WTC11 (cell line): ENCODE measurements around the gene EMC9. TPM values are rescaled to one million over a fixed set of nuclear protein-coding genes. Genes with fewer than 3 reads are reported as not detected.

Experiments used
- ATAC-seq: fragments of 200-7000 bp; cut with Tn5 transposase; 2 replicates; pipeline ENCODE4 v1.10.0; 2021; ENCODE audit warnings: mild to moderate bottlenecking, moderate library complexity
- CTCF ChIA-PET: fragments of 300-600 bp; sonication (Branson Sonifier 250); formaldehyde crosslinking; loops from one replicate; lab custom pipeline; 2021; ENCODE audit warnings: antibody characterized with exemption; lab: Charles Lee
- POLR2A ChIA-PET: fragments of 350-600 bp; sonication (Branson Sonifier 250); formaldehyde crosslinking; loops from one replicate; lab custom pipeline; 2021; ENCODE audit warnings: antibody characterized with exemption; lab: Charles Lee
- DNase-seq: peaks from one replicate; pipeline ENCODE4 v3.0.0; 2021; ENCODE audit warnings: low spot score
- H3K27ac Mint-ChIP-seq: 2 replicates; pipeline ENCODE4 v1.8.0; 2021; ENCODE audit warnings: mixed read lengths
- H3K27me3 Mint-ChIP-seq: 2 replicates; pipeline ENCODE4 v1.8.0; 2021; ENCODE audit warnings: low read depth, mild to moderate bottlenecking, moderate library complexity, mixed read lengths
- H3K36me3 Mint-ChIP-seq: 2 replicates; pipeline ENCODE4 v1.8.0; 2021; ENCODE audit warnings: mixed read lengths
- H3K4me1 Mint-ChIP-seq: 2 replicates; pipeline ENCODE4 v1.8.0; 2022; ENCODE audit warnings: mixed read lengths
- H3K4me3 Mint-ChIP-seq: 2 replicates; pipeline ENCODE4 v1.8.0; 2021; ENCODE audit warnings: mild to moderate bottlenecking, moderate library complexity, mixed read lengths
- H3K9me3 Mint-ChIP-seq: 2 replicates; pipeline ENCODE4 v1.8.0; 2021; ENCODE audit warnings: mixed read lengths
- ATF1 ChIP-seq: sonication (generic); formaldehyde crosslinking; IDR thresholded peaks from 2 replicates; pipeline ENCODE4 v1.8.1; 2023; ENCODE audit warnings: mild to moderate bottlenecking, moderate library complexity, missing genetic modification reagents
- ATF3 ChIP-seq: sonication (generic); formaldehyde crosslinking; conservative IDR thresholded peaks from 2 replicates; pipeline ENCODE4 v1.8.1; 2022; ENCODE audit warnings: mild to moderate bottlenecking, missing genetic modification reagents
- CREB1 ChIP-seq: sonication (generic); formaldehyde crosslinking; IDR thresholded peaks from 2 replicates; pipeline ENCODE4 v1.8.0; 2023; ENCODE audit warnings: mild to moderate bottlenecking, missing genetic modification reagents
- CREM ChIP-seq: sonication (generic); formaldehyde crosslinking; IDR thresholded peaks from 2 replicates; pipeline ENCODE4 v1.8.1; 2022; ENCODE audit warnings: mild to moderate bottlenecking, missing genetic modification reagents, moderate library complexity
- E2F1 ChIP-seq: sonication (generic); formaldehyde crosslinking; IDR thresholded peaks from 2 replicates; pipeline ENCODE4 v1.8.0; 2022; ENCODE audit warnings: mild to moderate bottlenecking, missing genetic modification reagents
- ELF4 ChIP-seq: sonication (generic); formaldehyde crosslinking; IDR thresholded peaks from 2 replicates; pipeline ENCODE4 v1.8.1; 2022; ENCODE audit warnings: low read depth, mild to moderate bottlenecking, moderate library complexity, missing genetic modification reagents
- ETV6 ChIP-seq: sonication (generic); formaldehyde crosslinking; IDR thresholded peaks from 2 replicates; pipeline ENCODE4 v1.8.1; 2022; ENCODE audit warnings: mild to moderate bottlenecking, missing genetic modification reagents
- FOXJ3 ChIP-seq: sonication (generic); formaldehyde crosslinking; IDR thresholded peaks from 2 replicates; pipeline ENCODE4 v1.9.0; 2021; ENCODE audit warnings: missing genetic modification reagents, mild to moderate bottlenecking, borderline replicate concordance
- FOXK1 ChIP-seq: sonication (generic); formaldehyde crosslinking; IDR thresholded peaks from 2 replicates; pipeline ENCODE4 v1.8.0; 2022; ENCODE audit warnings: mild to moderate bottlenecking, moderate library complexity, missing genetic modification reagents
- FOXP1 ChIP-seq: sonication (generic); formaldehyde crosslinking; IDR thresholded peaks from 2 replicates; pipeline ENCODE4 v1.8.0; 2022; ENCODE audit warnings: missing genetic modification reagents, mild to moderate bottlenecking, moderate library complexity, borderline replicate concordance
- GTF2I ChIP-seq: fragments of 250-450 bp; sonication (Bioruptor Pico); conservative IDR thresholded peaks from 2 replicates; pipeline ENCODE4 v1.4.0; 2021; ENCODE audit warnings: mild to moderate bottlenecking
- JAZF1 ChIP-seq: fragments of 250-450 bp; sonication (Bioruptor Pico); IDR thresholded peaks from 2 replicates; pipeline ENCODE4 v1.9.0; 2021; ENCODE audit warnings: moderate library complexity, mild to moderate bottlenecking, inconsistent platforms
- MAX ChIP-seq: sonication (generic); formaldehyde crosslinking; IDR thresholded peaks from 2 replicates; pipeline ENCODE4 v1.8.0; 2022; ENCODE audit warnings: mild to moderate bottlenecking, missing genetic modification reagents
- MYBL2 ChIP-seq: sonication (generic); formaldehyde crosslinking; IDR thresholded peaks from 2 replicates; pipeline ENCODE4 v1.8.1; 2023; ENCODE audit warnings: mild to moderate bottlenecking, moderate library complexity, missing genetic modification reagents
- PREB ChIP-seq: sonication (generic); formaldehyde crosslinking; IDR thresholded peaks from 2 replicates; pipeline ENCODE4 v1.8.1; 2022; ENCODE audit warnings: mild to moderate bottlenecking, missing genetic modification reagents, moderate library complexity, borderline replicate concordance
- PRRX2 ChIP-seq: fragments of 250-450 bp; sonication (Bioruptor Pico); IDR thresholded peaks from 2 replicates; pipeline ENCODE4 v1.8.0; 2021; ENCODE audit warnings: mild to moderate bottlenecking
- STAT6 ChIP-seq: sonication (generic); formaldehyde crosslinking; conservative IDR thresholded peaks from 2 replicates; pipeline ENCODE4 v1.8.1; 2023; ENCODE audit warnings: mild to moderate bottlenecking, low read depth, missing genetic modification reagents, moderate library complexity
- TEAD1 ChIP-seq: sonication (generic); formaldehyde crosslinking; IDR thresholded peaks from 2 replicates; pipeline ENCODE4 v1.8.0; 2022; ENCODE audit warnings: mild to moderate bottlenecking, missing genetic modification reagents
- TEAD4 ChIP-seq: sonication (generic); formaldehyde crosslinking; IDR thresholded peaks from 2 replicates; pipeline ENCODE4 v1.8.0; 2022; ENCODE audit warnings: mild to moderate bottlenecking, missing genetic modification reagents
- TP53 ChIP-seq: sonication (generic); formaldehyde crosslinking; IDR thresholded peaks from 2 replicates; pipeline ENCODE4 v1.8.1; 2023; ENCODE audit warnings: mild to moderate bottlenecking, missing genetic modification reagents
- USF1 ChIP-seq: sonication (generic); formaldehyde crosslinking; IDR thresholded peaks from 2 replicates; pipeline ENCODE4 v1.8.0; 2022; ENCODE audit warnings: mild to moderate bottlenecking, missing genetic modification reagents
- ZBTB21 ChIP-seq: sonication (generic); formaldehyde crosslinking; IDR thresholded peaks from 2 replicates; pipeline ENCODE4 v1.8.1; 2023; ENCODE audit warnings: mild to moderate bottlenecking, missing genetic modification reagents, borderline replicate concordance
- ZNF138 ChIP-seq: sonication (generic); formaldehyde crosslinking; conservative IDR thresholded peaks from 2 replicates; pipeline ENCODE4 v1.8.1; 2022; ENCODE audit warnings: mild to moderate bottlenecking, moderate library complexity, missing genetic modification reagents
- ZNF219 ChIP-seq: sonication (generic); formaldehyde crosslinking; IDR thresholded peaks from 2 replicates; pipeline ENCODE4 v1.8.0; 2023; ENCODE audit warnings: missing genetic modification reagents, mild to moderate bottlenecking, borderline replicate concordance
- ZNF396 ChIP-seq: fragments of 250-450 bp; sonication (Bioruptor Pico); IDR thresholded peaks from 2 replicates; pipeline ENCODE4 v1.8.0; 2021; ENCODE audit warnings: mild to moderate bottlenecking, moderate library complexity, borderline replicate concordance
- total RNA-seq: library from RNA; stranded (reverse); gene quantifications from 3 replicates; pipeline ENCODE4 v1.2.3, GENCODE V29; 2021

EMC9 gene
- total RNA-seq, 1 experiment from 2014 or later, result 44.4 TPM

GRCh38 chr14:24150567-24150966 lies 9.2 kb upstream of the EMC9 start:
- ATAC-seq, result no peak
- TF ChIP-seq FOXP1 (CRISPR knock-in tag), result no peak
- no peak for TF ChIP-seq TEAD1 (CRISPR knock-in tag)
- no peak for TF ChIP-seq ZBTB21 (CRISPR knock-in tag)
- TF ChIP-seq CREB1 (CRISPR knock-in tag), result no peak
- no peak for TF ChIP-seq GTF2I (CRISPR knock-in tag)
- no peak for TF ChIP-seq JAZF1 (CRISPR knock-in tag)
- TF ChIP-seq USF1 (CRISPR knock-in tag), result no peak
- TF ChIP-seq ZNF396 (CRISPR knock-in tag), result no peak
- TF ChIP-seq ATF1 (CRISPR knock-in tag), result no peak
- TF ChIP-seq TEAD4, result no peak
- TF ChIP-seq FOXJ3 (CRISPR knock-in tag), result no peak
- TF ChIP-seq FOXK1 (CRISPR knock-in tag), result no peak
- no peaks in the 10 kb centered on the region for H3K27me3 Mint-ChIP-seq
- no peaks in the 10 kb centered on the region for H3K9me3 Mint-ChIP-seq
- CTCF ChIA-PET, result interaction anchor here (0.7 to 4.1 kb wide), 4 partner anchors 10 to 158 kb away, joined by 3 to 19 read pairs (median 4); partner anchors contain the start of genes CIDEB, IPO4 and IRF9
- DNase-seq, result no peak
- H3K36me3 Mint-ChIP-seq, result peaks cover 46% of the 10 kb centered on the region
- POLR2A ChIA-PET, result interaction anchor here (0.7 to 1.7 kb wide), 2 partner anchors 10 to 36 kb away, joined by 3 to 4 read pairs; partner anchors contain the start of genes DCAF11, IRF9 and NRL
- peaks cover 18% of the 10 kb centered on the region for H3K4me1 Mint-ChIP-seq
- H3K27ac Mint-ChIP-seq, result no peak overlapping the region
- no peak overlapping the region for H3K4me3 Mint-ChIP-seq

GRCh38 chr14:24150061-24150460 lies 8.7 kb upstream of the EMC9 start:
- no peak overlapping the region for H3K27ac Mint-ChIP-seq
- H3K27me3 Mint-ChIP-seq, result no peaks in the 10 kb centered on the region
- H3K4me3 Mint-ChIP-seq, result no peak overlapping the region
- POLR2A ChIA-PET, result interaction anchor here (1.7 kb wide), 1 partner anchor 11 kb away, joined by 4 read pairs; the partner anchor contains the start of gene IRF9
- TF ChIP-seq PREB (CRISPR knock-in tag) (no peak), TP53 (no peak), ZNF219 (CRISPR knock-in tag) (no peak), CREB1 (CRISPR knock-in tag) (no peak), MYBL2 (CRISPR knock-in tag) (no peak), PRRX2 (CRISPR knock-in tag) (no peak), E2F1 (CRISPR knock-in tag) (no peak)
- H3K4me1 Mint-ChIP-seq, result peaks cover 21% of the 10 kb centered on the region
- no peak for DNase-seq
- CTCF ChIA-PET, result interaction anchor here (0.7 to 4.1 kb wide), 3 partner anchors 11 to 42 kb away, joined by 3 to 19 read pairs (median 4); partner anchors contain the start of genes IPO4 and IRF9
- no peaks in the 10 kb centered on the region for H3K9me3 Mint-ChIP-seq
- no peak for ATAC-seq
- peaks cover 43% of the 10 kb centered on the region for H3K36me3 Mint-ChIP-seq

- no peak for ATAC-seq
- no peak for DNase-seq
- peaks cover 40% of the 10 kb centered on the region for H3K36me3 Mint-ChIP-seq
- H3K9me3 Mint-ChIP-seq, result no peaks in the 10 kb centered on the region
- ChIA-PET POLR2A (interaction anchor here (1.7 kb wide), 1 partner anchor 11 kb away, joined by 4 read pairs; the partner anchor contains the start of gene IRF9), CTCF (interaction anchor here (3.4 to 4.1 kb wide), 3 partner anchors 11 to 41 kb away, joined by 19 to 55 read pairs (median 20); partner anchors contain the start of gene IRF9)
- no peak overlapping the region for H3K27ac Mint-ChIP-seq
- H3K4me3 Mint-ChIP-seq, result peak overlapping the region; percentile 99
- peaks cover 21% of the 10 kb centered on the region for H3K4me1 Mint-ChIP-seq
- no peaks in the 10 kb centered on the region for H3K27me3 Mint-ChIP-seq
- TF ChIP-seq STAT6 (no peak), ELF4 (CRISPR knock-in tag) (no peak), MAX (CRISPR knock-in tag) (no peak), ATF3 (CRISPR knock-in tag) (no peak), CREM (no peak), ZNF138 (CRISPR knock-in tag) (no peak), ETV6 (CRISPR knock-in tag) (no peak)
Measured at GRCh38 chr14:24149302-24149969, 8.0 kb upstream of the EMC9 start.
